ENCODE data around the gene AGBL4. TPM values are rescaled to one million over a fixed set of nuclear protein-coding genes. Genes with fewer than 3 reads are reported as not detected.
"Not testable (repeated sequence)": the region's sequence is repeated elsewhere in the genome, so short reads cannot be mapped to it uniquely, and the experiment has no call there.

The AGBL4 gene
- total and polyA plus RNA-seq, 2 experiments from 2014 or later, result not detected

DNA sequence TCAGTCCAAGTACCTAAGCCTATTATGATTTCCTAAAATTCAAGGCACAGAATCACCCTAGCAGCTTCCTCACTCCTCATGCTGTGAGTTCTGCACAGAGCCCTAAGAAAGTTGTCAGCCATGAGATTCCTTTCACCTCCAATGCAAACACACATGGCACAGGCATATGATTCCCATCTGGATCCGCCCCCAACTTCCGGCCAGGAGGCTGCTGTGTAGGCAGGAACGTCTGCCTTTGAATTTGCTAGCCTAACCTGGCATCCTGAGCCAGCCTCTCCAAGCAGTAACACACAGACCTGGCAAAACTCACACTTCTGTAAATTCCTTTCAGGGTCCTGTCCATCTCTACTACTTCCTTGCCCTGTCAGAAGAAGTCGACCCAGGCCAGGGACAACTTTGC lies 726.0 kb downstream of the AGBL4 start:
- H3K4me2 ChIP-seq (ENCODE audit: unreplicated experiment), result no peak overlapping the region
- H3K9ac ChIP-seq, result no peak overlapping the region
- H3K27me3 ChIP-seq (replicated peaks; ENCODE audit: insufficient read depth), result no peaks in the 10 kb centered on the region
- no peaks in the 10 kb centered on the region for H3K4me1 ChIP-seq (ENCODE audit: insufficient read depth)
- DNase-seq, result no peak
- no peak overlapping the region for H3K27ac ChIP-seq
- no peak overlapping the region for H2AFZ ChIP-seq
- H3K36me3 ChIP-seq (ENCODE audit: low read depth), result no peaks in the 10 kb centered on the region
- no peaks in the 10 kb centered on the region for H3K79me2 ChIP-seq (ENCODE audit: insufficient read depth)
- H3K9me2 ChIP-seq (ENCODE audit: insufficient read depth), result no peaks in the 10 kb centered on the region
- no peak for TF ChIP-seq EZH2 (IDR thresholded peaks at IDR 0.05; ENCODE audit: insufficient read depth, poor library complexity, severe bottlenecking)
- no peak for TF ChIP-seq EZH2phosphoT487 (IDR thresholded peaks at IDR 0.05; ENCODE audit: insufficient read depth, low read depth)
- in situ Hi-C loops (cut with MboI), result no loop called here
- no peak overlapping the region for H3K4me3 ChIP-seq
- no peaks in the 10 kb centered on the region for H4K20me1 ChIP-seq (ENCODE audit: insufficient read depth)
- no peaks in the 10 kb centered on the region for H3K9me3 ChIP-seq (ENCODE audit: low read depth)
- H3F3A ChIP-seq (ENCODE audit: insufficient read depth), result no peaks in the 10 kb centered on the region
- WGBS, 2 experiments (ENCODE audit: low coverage in 1 of 2, low lambda C conversion rate in 2 of 2, missing lambda C conversion rate in 2 of 2), result 5 to 12% methylated on average over 4 of the region's 4 CpGs

DNA sequence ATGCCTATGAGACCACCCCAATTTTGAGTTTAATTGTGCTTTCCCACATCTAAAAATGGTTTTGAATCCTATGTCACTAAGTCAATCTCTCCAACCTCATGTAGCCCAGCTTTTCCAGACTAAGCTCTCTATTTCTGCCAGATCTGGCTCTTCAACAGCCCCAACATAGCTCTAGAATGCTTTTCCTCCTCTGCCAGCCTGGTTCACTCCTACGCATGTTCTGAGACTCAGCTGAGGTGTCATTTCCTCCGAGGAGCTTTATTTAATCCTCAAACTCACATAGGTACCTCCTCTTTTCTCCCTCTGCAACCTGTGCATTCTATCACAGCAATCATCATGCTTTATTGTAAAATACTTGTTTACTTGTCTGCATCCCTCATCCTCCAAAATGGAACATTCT lies 729.2 kb downstream of the AGBL4 start:
- no peak for TF ChIP-seq EZH2phosphoT487 (IDR thresholded peaks at IDR 0.05; ENCODE audit: insufficient read depth, low read depth)
- no peak for TF ChIP-seq EZH2 (IDR thresholded peaks at IDR 0.05; ENCODE audit: insufficient read depth, poor library complexity, severe bottlenecking)
- no peaks in the 10 kb centered on the region for H3K9me3 ChIP-seq (ENCODE audit: low read depth)
- H2AFZ ChIP-seq, result no peak overlapping the region
- H3K9me2 ChIP-seq (ENCODE audit: insufficient read depth), result no peaks in the 10 kb centered on the region
- H3K4me1 ChIP-seq (ENCODE audit: insufficient read depth), result no peaks in the 10 kb centered on the region
- no peak overlapping the region for H3K27ac ChIP-seq
- in situ Hi-C loops (cut with MboI), result no loop called here
- H3K36me3 ChIP-seq (ENCODE audit: low read depth), result no peaks in the 10 kb centered on the region
- H3F3A ChIP-seq (ENCODE audit: insufficient read depth), result no peaks in the 10 kb centered on the region
- H3K4me2 ChIP-seq (ENCODE audit: unreplicated experiment), result no peak overlapping the region
- H3K79me2 ChIP-seq (ENCODE audit: insufficient read depth), result no peaks in the 10 kb centered on the region
- H3K4me3 ChIP-seq, result no peak overlapping the region
- 6 to 12% methylated on average over 2 of the region's 2 CpGs for WGBS, 2 experiments (ENCODE audit: low coverage in 1 of 2, low lambda C conversion rate in 2 of 2, missing lambda C conversion rate in 2 of 2)
- no peak for DNase-seq
- H3K27me3 ChIP-seq (replicated peaks; ENCODE audit: insufficient read depth), result no peaks in the 10 kb centered on the region
- no peak overlapping the region for H3K9ac ChIP-seq
- H4K20me1 ChIP-seq (ENCODE audit: insufficient read depth), result no peaks in the 10 kb centered on the region

DNA sequence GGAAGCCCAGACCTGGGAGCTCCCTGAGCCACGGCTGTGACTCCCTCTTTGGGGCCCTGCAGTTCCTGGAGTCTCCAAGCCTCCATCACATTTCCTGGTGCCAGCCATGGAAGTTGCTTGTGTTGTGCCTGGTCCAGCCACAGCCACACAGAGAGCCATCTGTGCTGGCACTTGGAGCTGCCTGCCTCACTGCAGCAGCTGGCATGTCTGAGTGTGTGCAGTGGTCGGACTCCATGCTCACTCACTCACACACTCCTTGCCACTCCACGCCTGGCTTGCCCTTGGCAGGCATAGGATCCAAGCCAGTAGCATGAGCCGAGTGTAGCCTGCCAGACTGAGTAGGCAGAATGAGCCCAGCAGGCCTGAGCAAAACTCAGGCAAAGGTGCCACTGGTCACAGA lies 730.7 kb downstream of the AGBL4 start:
- Histone ChIP-seq H3K27ac (no peak overlapping the region), H3K9me3 (ENCODE audit: low read depth) (no peaks in the 10 kb centered on the region), H3K4me3 (no peak overlapping the region), H3K79me2 (ENCODE audit: insufficient read depth) (no peaks in the 10 kb centered on the region), H3F3A (ENCODE audit: insufficient read depth) (no peaks in the 10 kb centered on the region), H3K36me3 (ENCODE audit: low read depth) (no peaks in the 10 kb centered on the region), H3K4me1 (ENCODE audit: insufficient read depth) (no peaks in the 10 kb centered on the region), H3K9ac (no peak overlapping the region), H3K9me2 (ENCODE audit: insufficient read depth) (no peaks in the 10 kb centered on the region), H3K4me2 (ENCODE audit: unreplicated experiment) (no peak overlapping the region), H3K27me3 (replicated peaks; ENCODE audit: insufficient read depth) (no peaks in the 10 kb centered on the region), H4K20me1 (ENCODE audit: insufficient read depth) (no peaks in the 10 kb centered on the region), H2AFZ (no peak overlapping the region)
- no peak for DNase-seq
- in situ Hi-C loops (cut with MboI), result no loop called here
- TF ChIP-seq EZH2phosphoT487 (IDR thresholded peaks at IDR 0.05; ENCODE audit: insufficient read depth, low read depth) (no peak), EZH2 (IDR thresholded peaks at IDR 0.05; ENCODE audit: insufficient read depth, poor library complexity, severe bottlenecking) (no peak)
- 10% methylated on average over 4 of the region's 4 CpGs for WGBS, 2 experiments (ENCODE audit: low coverage in 1 of 2, low lambda C conversion rate in 2 of 2, missing lambda C conversion rate in 2 of 2)

DNA sequence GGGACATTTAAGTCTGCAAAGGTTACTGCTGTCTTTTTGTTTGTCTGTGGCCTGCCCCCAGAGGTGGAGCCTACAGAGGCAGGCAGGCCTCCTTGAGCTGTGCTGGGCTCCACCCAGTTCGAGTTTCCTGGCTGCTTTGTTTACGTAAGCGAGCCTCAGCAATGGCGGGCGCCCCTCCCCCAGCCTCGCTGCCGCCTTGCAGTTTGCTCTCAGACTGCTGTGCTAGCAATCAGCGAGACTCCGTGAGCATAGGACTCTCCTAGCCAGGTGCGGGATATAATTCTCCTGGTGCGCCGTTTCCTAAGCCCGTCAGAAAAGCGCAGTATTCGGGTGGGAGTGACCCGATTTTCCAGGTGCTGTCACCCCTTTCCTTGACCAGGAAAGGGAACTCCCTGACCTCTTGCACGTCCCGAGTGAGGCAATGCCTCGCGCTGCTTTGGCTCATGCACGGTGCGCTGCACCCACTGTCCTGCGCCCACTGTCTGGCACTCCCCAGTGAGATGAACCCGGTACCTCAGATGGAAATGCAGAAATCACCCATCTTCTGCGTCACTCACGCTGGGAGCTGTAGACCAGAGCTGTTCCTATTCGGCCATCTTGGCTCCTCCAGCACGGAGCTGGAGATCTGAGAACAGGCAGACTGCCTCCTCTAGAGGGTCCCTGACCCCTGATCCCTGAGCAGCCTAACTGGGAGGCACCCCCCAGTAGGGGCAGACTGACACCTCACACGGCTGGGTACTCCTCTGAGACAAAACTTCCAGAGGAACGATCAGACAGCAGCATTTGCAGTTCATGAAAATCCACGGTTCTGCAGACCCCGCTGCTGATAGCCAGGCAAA lies 766.3 kb downstream of the AGBL4 start:
- H3F3A ChIP-seq (ENCODE audit: insufficient read depth); H3K9ac ChIP-seq; H3K9me3 ChIP-seq (ENCODE audit: low read depth); H3K27ac ChIP-seq; H3K27me3 ChIP-seq (replicated peaks; ENCODE audit: insufficient read depth); H3K79me2 ChIP-seq (ENCODE audit: insufficient read depth); H3K9me2 ChIP-seq (ENCODE audit: insufficient read depth); H2AFZ ChIP-seq; H3K36me3 ChIP-seq (ENCODE audit: low read depth); H3K4me2 ChIP-seq (ENCODE audit: unreplicated experiment); in situ Hi-C loops (cut with MboI); DNase-seq; H3K4me3 ChIP-seq; H3K4me1 ChIP-seq (ENCODE audit: insufficient read depth); H4K20me1 ChIP-seq (ENCODE audit: insufficient read depth): not testable (repeated sequence)
- 64 to 70% methylated on average over 32 of the region's 32 CpGs for WGBS, 2 experiments (ENCODE audit: low coverage in 1 of 2, low lambda C conversion rate in 2 of 2, missing lambda C conversion rate in 2 of 2)

DNA sequence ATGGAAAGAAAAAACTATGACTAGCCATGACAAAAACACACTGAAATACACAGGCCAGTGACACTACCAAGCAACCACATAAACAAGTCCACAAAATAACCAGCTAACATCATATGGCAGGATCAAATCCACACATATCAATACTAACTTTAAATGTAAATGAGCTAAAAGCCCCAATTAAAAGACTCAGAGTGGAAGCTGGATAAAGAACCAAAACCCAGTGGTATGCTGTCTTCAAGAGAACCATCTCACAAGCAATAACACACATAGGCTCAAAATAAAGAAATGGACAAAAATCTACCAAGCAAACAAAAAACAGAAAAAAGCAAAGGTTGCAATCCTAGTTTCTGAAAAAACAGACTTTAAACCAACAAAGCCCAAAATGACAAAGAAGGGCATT lies 770.8 kb downstream of the AGBL4 start:
- H3K4me3 ChIP-seq, result no peak overlapping the region
- no peaks in the 10 kb centered on the region for H3K9me2 ChIP-seq (ENCODE audit: insufficient read depth)
- H3F3A ChIP-seq (ENCODE audit: insufficient read depth), result no peaks in the 10 kb centered on the region
- no peaks in the 10 kb centered on the region for H3K4me1 ChIP-seq (ENCODE audit: insufficient read depth)
- no peaks in the 10 kb centered on the region for H3K9me3 ChIP-seq (ENCODE audit: low read depth)
- no peaks in the 10 kb centered on the region for H3K79me2 ChIP-seq (ENCODE audit: insufficient read depth)
- H4K20me1 ChIP-seq (ENCODE audit: insufficient read depth), result no peaks in the 10 kb centered on the region
- no peak overlapping the region for H3K27ac ChIP-seq
- no peaks in the 10 kb centered on the region for H3K27me3 ChIP-seq (replicated peaks; ENCODE audit: insufficient read depth)
- no peaks in the 10 kb centered on the region for H3K36me3 ChIP-seq (ENCODE audit: low read depth)
- no peak for DNase-seq
- no peak overlapping the region for H2AFZ ChIP-seq
- no peak overlapping the region for H3K9ac ChIP-seq
- TF ChIP-seq EZH2phosphoT487 (IDR thresholded peaks at IDR 0.05; ENCODE audit: insufficient read depth, low read depth) (no peak), EZH2 (IDR thresholded peaks at IDR 0.05; ENCODE audit: insufficient read depth, poor library complexity, severe bottlenecking) (no peak)
- in situ Hi-C loops (cut with MboI), result no loop called here
- H3K4me2 ChIP-seq (ENCODE audit: unreplicated experiment), result no peak overlapping the region

Measured in GM23248 (cell line).